GM12865 (cell line): ENCODE results near the gene BCL2A1.
A peak's percentile ranks its signal among the peaks of the same experiment; 100 is the strongest.

Experiments used
- DNase-seq: peaks from one replicate; pipeline ENCODE4 v3.0.0; 2010; ENCODE audit warnings: low read depth
- H3K4me3 ChIP-seq: 2 replicates; pipeline ENCODE4 v1.5.1; 2011; ENCODE audit warnings: mild to moderate bottlenecking, low read depth, low read length, control low read depth
- TF ChIP-seq, protein P1 (sequence below): IDR thresholded peaks from 2 replicates; pipeline ENCODE4 v1.5.1; 2011; ENCODE audit warnings: low read length, control low read depth, low read depth, inconsistent platforms; ENCODE audit not compliant: insufficient read depth; ENCODE audit errors: missing control alignments

Gene BCL2A1

DNA sequence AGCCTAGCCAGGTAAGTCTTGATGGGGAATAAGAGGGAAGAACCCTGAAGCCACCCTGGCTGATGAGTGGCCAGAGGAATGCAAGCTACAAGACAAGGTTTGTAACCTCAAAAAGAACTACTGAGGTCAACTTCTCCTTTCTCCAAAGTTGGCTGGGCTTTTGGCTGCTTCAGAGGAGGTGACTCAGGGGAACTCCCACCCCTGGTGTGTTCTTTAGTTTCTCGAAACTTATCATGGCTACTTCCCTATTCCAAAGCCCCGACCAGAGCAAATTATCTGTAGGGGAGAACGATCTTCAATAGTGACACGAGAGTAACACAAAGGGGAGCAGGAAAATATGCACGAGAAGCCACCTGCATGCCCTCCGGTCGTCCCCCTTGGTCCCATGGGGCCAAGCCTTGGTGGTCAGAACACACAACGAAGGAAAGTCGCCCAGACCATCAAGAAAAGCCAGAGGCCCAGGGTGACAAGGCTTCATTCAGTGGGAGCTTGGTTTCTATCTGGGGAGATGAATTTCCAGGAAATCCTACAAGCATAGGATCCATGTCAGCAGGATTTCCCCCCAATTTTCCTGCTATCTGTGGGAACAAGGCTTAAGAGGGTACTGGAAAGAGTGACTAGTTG is 6.5 kb upstream of the BCL2A1 start:
- TF ChIP-seq, protein P1, sequence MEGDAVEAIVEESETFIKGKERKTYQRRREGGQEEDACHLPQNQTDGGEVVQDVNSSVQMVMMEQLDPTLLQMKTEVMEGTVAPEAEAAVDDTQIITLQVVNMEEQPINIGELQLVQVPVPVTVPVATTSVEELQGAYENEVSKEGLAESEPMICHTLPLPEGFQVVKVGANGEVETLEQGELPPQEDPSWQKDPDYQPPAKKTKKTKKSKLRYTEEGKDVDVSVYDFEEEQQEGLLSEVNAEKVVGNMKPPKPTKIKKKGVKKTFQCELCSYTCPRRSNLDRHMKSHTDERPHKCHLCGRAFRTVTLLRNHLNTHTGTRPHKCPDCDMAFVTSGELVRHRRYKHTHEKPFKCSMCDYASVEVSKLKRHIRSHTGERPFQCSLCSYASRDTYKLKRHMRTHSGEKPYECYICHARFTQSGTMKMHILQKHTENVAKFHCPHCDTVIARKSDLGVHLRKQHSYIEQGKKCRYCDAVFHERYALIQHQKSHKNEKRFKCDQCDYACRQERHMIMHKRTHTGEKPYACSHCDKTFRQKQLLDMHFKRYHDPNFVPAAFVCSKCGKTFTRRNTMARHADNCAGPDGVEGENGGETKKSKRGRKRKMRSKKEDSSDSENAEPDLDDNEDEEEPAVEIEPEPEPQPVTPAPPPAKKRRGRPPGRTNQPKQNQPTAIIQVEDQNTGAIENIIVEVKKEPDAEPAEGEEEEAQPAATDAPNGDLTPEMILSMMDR, result no peak
- DNase-seq, result peak; percentile 85
- peak overlapping the region; percentile 50 for H3K4me3 ChIP-seq

DNA sequence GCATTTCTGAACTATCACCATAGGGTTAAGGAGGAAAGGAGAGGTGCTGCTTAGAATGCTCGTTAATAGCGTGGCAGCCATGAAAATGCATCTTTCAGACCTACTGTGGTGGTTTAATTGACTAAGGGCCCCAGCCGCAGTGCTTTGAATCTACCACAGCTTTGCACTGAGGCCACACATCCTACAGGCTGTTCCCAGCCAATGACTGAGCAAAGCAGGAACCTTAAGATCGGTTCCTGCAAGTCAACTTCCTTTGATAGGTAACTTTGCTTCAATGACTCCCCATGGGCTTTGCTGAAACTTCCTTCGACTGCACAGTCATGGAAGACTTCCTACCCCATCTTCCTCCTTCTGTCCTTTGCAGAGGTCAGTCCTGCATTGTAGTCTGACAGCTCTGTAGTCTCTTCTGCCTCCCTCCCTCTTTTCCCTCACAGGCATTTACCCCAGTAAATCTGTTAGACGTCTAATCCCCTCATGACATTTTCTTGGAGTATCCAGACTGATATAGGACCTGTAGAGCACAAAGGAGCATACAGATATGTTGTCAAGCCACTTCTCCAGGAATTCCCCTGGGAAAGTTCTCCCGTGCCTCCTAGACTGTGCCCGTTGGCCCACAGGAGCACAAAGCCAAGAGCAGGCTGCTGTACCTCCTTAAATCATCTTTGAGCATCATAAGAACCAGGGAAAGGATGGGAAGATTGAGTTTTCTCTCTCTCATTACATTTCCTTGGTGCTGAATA is 2.6 kb upstream of the BCL2A1 start:
- peak; percentile 83 for DNase-seq
- H3K4me3 ChIP-seq, result no peak overlapping the region
- TF ChIP-seq, protein P1, result no peak

DNA sequence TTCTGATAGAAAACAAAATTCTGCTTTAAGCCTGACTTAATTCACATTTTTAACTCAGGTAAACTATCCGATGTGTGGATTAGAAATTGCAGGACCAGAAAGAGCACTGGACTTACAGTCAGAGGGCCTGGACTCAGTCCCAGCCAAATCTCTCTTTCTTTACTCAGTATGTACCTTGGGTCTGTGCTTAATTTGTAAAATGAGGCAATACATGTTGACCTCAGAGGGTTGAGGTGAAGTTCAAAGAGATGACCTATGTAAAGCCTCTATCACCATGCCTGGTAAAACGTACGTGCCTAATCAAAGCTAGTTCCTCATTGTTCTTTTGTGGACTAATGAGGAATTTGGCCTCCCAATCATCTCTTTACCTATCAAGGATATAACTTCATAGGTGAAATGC is 1.9 kb upstream of the BCL2A1 start:
- H3K4me3 ChIP-seq, result no peak overlapping the region
- TF ChIP-seq, protein P1, result no peak
- no peak for DNase-seq

DNA sequence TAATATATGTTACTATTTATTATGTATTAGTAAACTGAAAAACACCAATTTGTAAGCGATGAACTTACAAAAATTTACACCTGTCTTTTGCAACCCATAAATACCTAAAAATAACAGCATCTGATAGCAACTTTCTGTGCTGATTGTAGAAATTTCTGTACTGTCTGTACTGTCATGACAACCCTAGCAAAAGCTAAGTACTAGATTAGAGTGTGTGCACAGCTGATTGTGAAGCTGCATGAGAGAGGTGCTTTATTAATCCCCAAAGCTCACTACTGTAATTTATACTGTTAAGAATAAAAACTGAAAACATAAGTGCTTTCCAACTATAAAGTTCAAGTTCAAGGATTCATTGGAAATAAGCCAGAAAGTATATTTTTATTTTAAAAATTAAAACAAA is 815 bp downstream of the BCL2A1 start:
- DNase-seq, result peak; percentile 31
- peak overlapping the region; percentile 91 for H3K4me3 ChIP-seq
- TF ChIP-seq, protein P1, result no peak

DNA sequence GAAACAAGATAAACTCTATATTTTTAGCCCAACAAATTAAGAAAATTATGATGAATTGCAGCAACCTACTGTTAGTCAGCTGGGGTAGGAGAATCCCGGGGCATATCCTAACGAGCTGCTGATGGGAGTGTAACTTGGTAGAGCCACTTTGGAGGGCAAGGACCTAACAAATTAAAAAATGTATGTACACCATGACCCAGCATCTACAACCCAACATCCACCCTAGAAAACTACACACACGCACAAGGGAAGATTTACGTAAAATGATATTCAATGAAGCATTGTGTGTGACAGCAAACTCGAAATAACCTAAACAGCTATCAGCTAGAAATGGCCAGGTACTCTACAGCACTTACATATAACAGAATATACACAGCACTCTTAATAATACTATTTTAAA is 1.9 kb downstream of the BCL2A1 start:
- H3K4me3 ChIP-seq, result peak overlapping the region; percentile 91
- TF ChIP-seq, protein P1, result no peak
- no peak for DNase-seq

DNA sequence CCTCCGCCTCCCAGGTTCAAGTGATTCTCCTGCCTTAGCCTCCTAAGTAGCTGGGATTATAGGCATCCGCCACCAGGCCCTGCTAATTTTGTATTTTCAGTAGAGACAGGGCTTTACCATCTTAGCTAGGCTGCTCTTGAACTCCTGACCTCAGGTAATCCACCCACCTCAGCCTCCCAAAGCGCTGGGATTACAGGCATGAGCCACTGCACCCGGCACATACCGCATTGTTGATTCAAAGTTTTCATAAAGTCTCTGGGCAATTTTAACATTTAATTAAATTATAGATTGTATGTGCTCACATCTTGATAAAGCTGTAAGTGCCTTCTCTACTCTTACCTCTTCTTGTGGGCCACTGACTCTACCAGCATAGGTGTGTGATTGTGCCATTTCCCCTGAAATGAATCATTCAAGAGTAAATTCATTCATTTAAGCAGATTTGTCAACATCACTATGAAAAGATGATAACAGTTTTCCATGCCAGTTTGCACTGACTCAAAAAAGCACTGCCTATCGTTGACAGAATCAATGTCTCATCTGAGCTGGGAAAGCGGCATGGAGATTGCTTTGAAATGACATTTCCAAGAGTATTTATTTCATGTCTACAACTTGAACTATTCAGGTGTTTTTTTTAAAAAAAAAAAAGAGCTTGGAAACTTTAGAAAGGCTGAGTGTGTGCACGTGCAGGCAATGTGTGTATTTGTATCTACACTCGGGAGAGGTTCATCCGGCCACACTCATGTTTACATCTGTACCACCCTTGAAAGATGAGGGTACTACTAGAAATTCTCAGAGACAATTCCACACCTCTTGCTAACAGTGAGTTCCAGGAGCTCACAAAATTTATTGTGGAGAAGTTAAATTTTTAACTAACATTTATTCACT is 3.5 kb downstream of the BCL2A1 start:
- DNase-seq, result peak; percentile 31
- TF ChIP-seq, protein P1, result no peak
- peak overlapping the region; percentile 91 for H3K4me3 ChIP-seq
